SK-N-SH treated with all-trans-retinoic acid at 6 μM for 48 hours (cell line): Measurements from ENCODE around the gene TMEM163.

Source experiments
- ATAC-seq: fragments of 200-7000 bp; cut with Tn5 transposase; 3 replicates; pipeline ENCODE4 v1.9.1; 2020; ENCODE audit warnings: mild to moderate bottlenecking, moderate library complexity
- ARNTL ChIP-seq: fragments of 450-650 bp; formaldehyde crosslinking; IDR thresholded peaks from 2 replicates; pipeline ENCODE4 v1.5.0; 2020; ENCODE audit warnings: low read depth, mild to moderate bottlenecking, moderate library complexity, borderline replicate concordance
- BACH2 ChIP-seq: fragments of 250-450 bp; sonication (Bioruptor Pico); IDR thresholded peaks from 2 replicates; pipeline ENCODE4 v1.9.0; 2021; ENCODE audit warnings: mild to moderate bottlenecking, borderline replicate concordance
- CREB5 ChIP-seq: fragments of 250-450 bp; sonication (Bioruptor Pico); IDR thresholded peaks from 2 replicates; pipeline ENCODE4 v1.5.1; 2020; ENCODE audit warnings: low read depth, mild to moderate bottlenecking, moderate library complexity
- CSDC2 ChIP-seq: fragments of 250-450 bp; sonication (Bioruptor Pico); IDR thresholded peaks from 2 replicates; pipeline ENCODE4 v1.5.0; 2020; ENCODE audit warnings: mild to moderate bottlenecking, moderate library complexity
- GLIS3 ChIP-seq: fragments of 250-450 bp; sonication (Bioruptor Pico); IDR thresholded peaks from 2 replicates; pipeline ENCODE4 v1.5.0; 2020; ENCODE audit warnings: mild to moderate bottlenecking, moderate library complexity
- ISL1 ChIP-seq: fragments of 250-450 bp; sonication (Bioruptor Pico); IDR thresholded peaks from 2 replicates; pipeline ENCODE4 v2.1.2; 2022; ENCODE audit warnings: mild to moderate bottlenecking, moderate library complexity
- PPARA ChIP-seq: fragments of 250-450 bp; sonication (Bioruptor Pico); IDR thresholded peaks from 2 replicates; pipeline ENCODE4 v1.5.0; 2020; ENCODE audit warnings: mild to moderate bottlenecking, borderline replicate concordance
- RARB ChIP-seq: fragments of 250-450 bp; sonication (Bioruptor Pico); IDR thresholded peaks from 2 replicates; pipeline ENCODE4 v1.8.0; 2021; ENCODE audit warnings: mild to moderate bottlenecking, moderate library complexity
- SNAI2 ChIP-seq: fragments of 250-450 bp; sonication (Bioruptor Pico); IDR thresholded peaks from 2 replicates; pipeline ENCODE4 v1.5.0; 2020; ENCODE audit warnings: mild to moderate bottlenecking, moderate library complexity
- TCF4 ChIP-seq: fragments of 250-450 bp; sonication (Bioruptor Pico); IDR thresholded peaks from 2 replicates; pipeline ENCODE4 v1.8.0; 2021; ENCODE audit warnings: mild to moderate bottlenecking, moderate library complexity, borderline replicate concordance
- TOX ChIP-seq: fragments of 250-450 bp; sonication (Bioruptor Pico); IDR thresholded peaks from 2 replicates; pipeline ENCODE4 v1.8.0; 2021; ENCODE audit warnings: mild to moderate bottlenecking, moderate library complexity, borderline replicate concordance
- ZC3H10 ChIP-seq: fragments of 250-450 bp; sonication (Bioruptor Pico); IDR thresholded peaks from 2 replicates; pipeline ENCODE4 v1.5.1; 2021; ENCODE audit warnings: mild to moderate bottlenecking, moderate library complexity
- ZFP30 ChIP-seq: fragments of 450-650 bp; formaldehyde crosslinking; IDR thresholded peaks from 2 replicates; pipeline ENCODE4 v1.5.0; 2022; ENCODE audit warnings: mild to moderate bottlenecking, moderate library complexity
- ZNF565 ChIP-seq: fragments of 450-650 bp; formaldehyde crosslinking; conservative IDR thresholded peaks from 2 replicates; pipeline ENCODE4 v1.5.0; 2020; ENCODE audit warnings: low read depth, mild to moderate bottlenecking, moderate library complexity
- ZNF70 ChIP-seq: fragments of 450-650 bp; formaldehyde crosslinking; IDR thresholded peaks from 2 replicates; pipeline ENCODE4 v1.5.0; 2020; ENCODE audit warnings: mild to moderate bottlenecking, moderate library complexity
- ZNF8 ChIP-seq: fragments of 450-650 bp; formaldehyde crosslinking; IDR thresholded peaks from 2 replicates; pipeline ENCODE4 v1.5.0; 2020; ENCODE audit warnings: mild to moderate bottlenecking, moderate library complexity
- TF ChIP-seq, protein P1 (sequence below): fragments of 250-450 bp; sonication (Bioruptor Pico); IDR thresholded peaks from 2 replicates; pipeline ENCODE4 v1.8.0; 2020; ENCODE audit warnings: mild to moderate bottlenecking, moderate library complexity, borderline replicate concordance
- TF ChIP-seq, protein P2 (sequence below): fragments of 250-450 bp; sonication (Bioruptor Pico); IDR thresholded peaks from 2 replicates; pipeline ENCODE4 v1.5.1; 2021; ENCODE audit warnings: mild to moderate bottlenecking, moderate library complexity
- TF ChIP-seq, protein P3 (sequence below): fragments of 250-450 bp; sonication (Bioruptor Pico); IDR thresholded peaks from 2 replicates; pipeline ENCODE4 v1.8.0; 2021; ENCODE audit warnings: low read depth, mild to moderate bottlenecking, moderate library complexity, borderline replicate concordance

The TMEM163 gene

GRCh38 chr2:134411828-134412638, 306.8 kb downstream of the TMEM163 start:
- TF ChIP-seq PPARA (CRISPR knock-in tag) (no peak), TCF4 (peak; percentile 42; the same call in 1 of the 2 replicates), ZNF8 (CRISPR knock-in tag) (no peak)
- TF ChIP-seq, protein P1, sequence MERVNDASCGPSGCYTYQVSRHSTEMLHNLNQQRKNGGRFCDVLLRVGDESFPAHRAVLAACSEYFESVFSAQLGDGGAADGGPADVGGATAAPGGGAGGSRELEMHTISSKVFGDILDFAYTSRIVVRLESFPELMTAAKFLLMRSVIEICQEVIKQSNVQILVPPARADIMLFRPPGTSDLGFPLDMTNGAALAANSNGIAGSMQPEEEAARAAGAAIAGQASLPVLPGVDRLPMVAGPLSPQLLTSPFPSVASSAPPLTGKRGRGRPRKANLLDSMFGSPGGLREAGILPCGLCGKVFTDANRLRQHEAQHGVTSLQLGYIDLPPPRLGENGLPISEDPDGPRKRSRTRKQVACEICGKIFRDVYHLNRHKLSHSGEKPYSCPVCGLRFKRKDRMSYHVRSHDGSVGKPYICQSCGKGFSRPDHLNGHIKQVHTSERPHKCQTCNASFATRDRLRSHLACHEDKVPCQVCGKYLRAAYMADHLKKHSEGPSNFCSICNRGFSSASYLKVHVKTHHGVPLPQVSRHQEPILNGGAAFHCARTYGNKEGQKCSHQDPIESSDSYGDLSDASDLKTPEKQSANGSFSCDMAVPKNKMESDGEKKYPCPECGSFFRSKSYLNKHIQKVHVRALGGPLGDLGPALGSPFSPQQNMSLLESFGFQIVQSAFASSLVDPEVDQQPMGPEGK (CRISPR knock-in tag) = no peak
- ATAC-seq = peak; percentile 96

DNA sequence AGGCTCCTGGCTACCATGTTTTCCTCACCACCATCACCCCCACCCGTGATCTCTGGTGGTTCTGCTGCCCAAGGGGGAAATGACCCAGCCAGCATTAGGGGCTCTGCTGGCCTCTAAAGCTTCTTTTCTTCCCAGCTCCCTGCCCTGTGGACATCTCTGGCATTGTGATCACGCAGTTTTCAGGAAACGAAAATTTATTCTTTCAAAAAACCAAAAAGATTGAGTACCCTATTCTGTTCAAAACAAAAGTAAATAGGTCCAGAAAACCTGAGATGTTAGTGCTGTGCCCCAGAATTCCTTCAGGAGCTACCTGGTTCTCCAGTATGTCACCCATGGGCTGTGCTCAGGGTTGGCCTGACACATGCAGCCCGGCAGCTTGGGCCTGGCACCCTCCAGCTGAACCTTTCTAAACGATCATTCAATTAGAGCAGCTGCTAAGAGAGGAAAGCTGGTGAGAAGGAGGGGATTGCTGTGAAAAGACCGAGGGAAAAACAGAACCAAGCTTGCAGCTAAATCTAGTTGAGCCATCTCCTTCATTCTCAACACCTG, 307.4 kb downstream of the TMEM163 start:
- peak; percentile 89 for TF ChIP-seq ZNF70
- TF ChIP-seq ZNF565 (CRISPR knock-in tag) = no peak
- peak; percentile 27; the same call in 2 of the 3 replicates for ATAC-seq

DNA sequence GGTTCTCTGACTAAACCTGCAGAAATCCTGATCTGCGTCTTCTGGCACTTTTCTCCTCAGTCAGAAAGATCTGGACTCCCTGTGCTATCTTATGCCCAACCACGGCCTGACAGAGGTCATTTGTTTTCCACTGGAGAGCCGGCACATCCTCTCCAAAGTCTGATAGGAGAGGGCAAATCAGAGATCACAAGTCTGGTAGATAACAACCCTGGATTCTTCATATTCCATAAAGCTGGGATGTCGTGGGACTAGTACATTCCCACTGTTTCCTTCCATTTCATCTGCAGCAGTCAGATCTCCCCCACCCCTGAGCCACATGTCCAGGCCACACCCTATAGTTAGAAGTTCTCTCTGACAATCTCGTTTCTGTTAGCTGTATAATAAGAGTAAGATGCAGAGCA, 308.0 kb downstream of the TMEM163 start:
- ATAC-seq = peak; percentile 16; the same call in 2 of the 3 replicates
- TF ChIP-seq SNAI2 (CRISPR knock-in tag) (no peak), CREB5 (no peak), TOX (CRISPR knock-in tag) (no peak), CSDC2 (CRISPR knock-in tag) (no peak), PPARA (CRISPR knock-in tag) (no peak), ZC3H10 (CRISPR knock-in tag) (no peak), ZNF70 (no peak)
- TF ChIP-seq, protein P2, sequence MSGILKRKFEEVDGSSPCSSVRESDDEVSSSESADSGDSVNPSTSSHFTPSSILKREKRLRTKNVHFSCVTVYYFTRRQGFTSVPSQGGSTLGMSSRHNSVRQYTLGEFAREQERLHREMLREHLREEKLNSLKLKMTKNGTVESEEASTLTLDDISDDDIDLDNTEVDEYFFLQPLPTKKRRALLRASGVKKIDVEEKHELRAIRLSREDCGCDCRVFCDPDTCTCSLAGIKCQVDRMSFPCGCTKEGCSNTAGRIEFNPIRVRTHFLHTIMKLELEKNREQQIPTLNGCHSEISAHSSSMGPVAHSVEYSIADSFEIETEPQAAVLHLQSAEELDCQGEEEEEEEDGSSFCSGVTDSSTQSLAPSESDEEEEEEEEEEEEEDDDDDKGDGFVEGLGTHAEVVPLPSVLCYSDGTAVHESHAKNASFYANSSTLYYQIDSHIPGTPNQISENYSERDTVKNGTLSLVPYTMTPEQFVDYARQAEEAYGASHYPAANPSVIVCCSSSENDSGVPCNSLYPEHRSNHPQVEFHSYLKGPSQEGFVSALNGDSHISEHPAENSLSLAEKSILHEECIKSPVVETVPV (CRISPR knock-in tag) = no peak
- TF ChIP-seq, all 23 proteins: peak for 0

GRCh38 chr2:134410006-134410405, 308.8 kb downstream of the TMEM163 start:
- TF ChIP-seq, protein P1 (CRISPR knock-in tag) = no peak
- TF ChIP-seq ZNF565 (CRISPR knock-in tag) = no peak
- no peak for ATAC-seq

- no peak for ATAC-seq
- no peak for TF ChIP-seq CREB5
- no peak for TF ChIP-seq ISL1 (CRISPR knock-in tag)
- TF ChIP-seq GLIS3 (CRISPR knock-in tag) = no peak
- TF ChIP-seq, protein P2 (CRISPR knock-in tag) = no peak
- no peak for TF ChIP-seq SNAI2 (CRISPR knock-in tag)
- TF ChIP-seq, protein P3, sequence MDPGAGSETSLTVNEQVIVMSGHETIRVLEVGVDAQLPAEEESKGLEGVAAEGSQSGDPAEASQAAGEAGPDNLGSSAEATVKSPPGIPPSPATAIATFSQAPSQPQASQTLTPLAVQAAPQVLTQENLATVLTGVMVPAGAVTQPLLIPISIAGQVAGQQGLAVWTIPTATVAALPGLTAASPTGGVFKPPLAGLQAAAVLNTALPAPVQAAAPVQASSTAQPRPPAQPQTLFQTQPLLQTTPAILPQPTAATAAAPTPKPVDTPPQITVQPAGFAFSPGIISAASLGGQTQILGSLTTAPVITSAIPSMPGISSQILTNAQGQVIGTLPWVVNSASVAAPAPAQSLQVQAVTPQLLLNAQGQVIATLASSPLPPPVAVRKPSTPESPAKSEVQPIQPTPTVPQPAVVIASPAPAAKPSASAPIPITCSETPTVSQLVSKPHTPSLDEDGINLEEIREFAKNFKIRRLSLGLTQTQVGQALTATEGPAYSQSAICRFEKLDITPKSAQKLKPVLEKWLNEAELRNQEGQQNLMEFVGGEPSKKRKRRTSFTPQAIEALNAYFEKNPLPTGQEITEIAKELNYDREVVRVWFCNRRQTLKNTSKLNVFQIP (CRISPR knock-in tag) = no peak
- TF ChIP-seq TOX (CRISPR knock-in tag) = no peak
- TF ChIP-seq RARB (CRISPR knock-in tag) = no peak
- TF ChIP-seq ZNF8 (CRISPR knock-in tag) = no peak
- no peak for TF ChIP-seq CSDC2 (CRISPR knock-in tag)
- no peak for TF ChIP-seq BACH2 (CRISPR knock-in tag)
- no peak for TF ChIP-seq ARNTL
- no peak for TF ChIP-seq ZFP30
- TF ChIP-seq, all 23 proteins: peak for 0
Observed at GRCh38 chr2:134408791-134409190, 310.0 kb downstream of the TMEM163 start.
